Upper lobe of right lung (tissue), 1 donor: Measurements from ENCODE around the gene DCN. TPM values are rescaled to one million over a fixed set of nuclear protein-coding genes. Genes with fewer than 3 reads are reported as not detected.

ENCODE experiments used
- ATAC-seq: fragments of 200-7000 bp; cut with Tn5 transposase; one replicate; pipeline ENCODE4 v1.9.1; 2020; ENCODE audit warnings: mild to moderate bottlenecking, moderate library complexity
- DNase-seq: peaks from one replicate; pipeline ENCODE4 v3.0.0-alpha.2; 2020
- H3K27ac ChIP-seq: fragments of 200-600 bp; one replicate; pipeline ENCODE4 v1.8.0; 2022
- H3K27me3 ChIP-seq: fragments of 200-600 bp; one replicate; pipeline ENCODE4 v1.8.0; 2022; ENCODE audit warnings: mild to moderate bottlenecking
- H3K36me3 ChIP-seq: fragments of 200-600 bp; one replicate; pipeline ENCODE4 v1.8.0; 2022
- H3K4me1 ChIP-seq: fragments of 200-600 bp; one replicate; pipeline ENCODE4 v1.8.0; 2022
- H3K4me3 ChIP-seq: fragments of 200-600 bp; one replicate; pipeline ENCODE4 v1.8.0; 2022; ENCODE audit warnings: mild to moderate bottlenecking
- H3K9me3 ChIP-seq: fragments of 200-600 bp; one replicate; pipeline ENCODE4 v1.8.0; 2022
- CTCF ChIP-seq: fragments of 200-600 bp; IDR thresholded peaks from one replicate; pipeline ENCODE4 v1.8.0; 2022; ENCODE audit warnings: antibody characterized with exemption
- intact Hi-C: fragments of 100-400 bp; cut with DNase I; formaldehyde crosslinking; loops from one replicate; pipeline ENCODE4 v1.11.0; 2022
- total RNA-seq: library from RNA; stranded (reverse); fragmentation: NEBNext Ultra II Directional; extraction: Animal tissue kit (Norgen Biotek cat#: 25700); gene quantifications from one replicate; pipeline ENCODE4 v1.2.1, GENCODE V29; 2021
- donor health status: DM: no; HTN: yes; CAD: no; lungs with severe emphysema.

DCN gene
- total RNA-seq, 1 donor from 2014 or later: 753 TPM

- intact Hi-C loops: loop anchor here (10.0 kb wide), 1 partner anchor 178 kb away; no protein-coding TSS in a partner anchor
- peak overlapping the region; percentile 76 for H3K27ac ChIP-seq
- no peaks in the 10 kb centered on the region for H3K36me3 ChIP-seq
- no peak for TF ChIP-seq CTCF
- ATAC-seq (no peak), DNase-seq (no peak)
- no peaks in the 10 kb centered on the region for H3K4me1 ChIP-seq
- no peaks in the 10 kb centered on the region for H3K27me3 ChIP-seq
- H3K9me3 ChIP-seq: no peaks in the 10 kb centered on the region
- peak overlapping the region; percentile 42 for H3K4me3 ChIP-seq
Observed at GRCh38 chr12:91176358-91176757, 6.3 kb downstream of the DCN start.

GRCh38 chr12:91173124-91173523, 9.5 kb downstream of the DCN start:
- H3K4me1 ChIP-seq: no peaks in the 10 kb centered on the region
- DNase-seq: no peak

GRCh38 chr12:91172096-91172495, 10.5 kb downstream of the DCN start:
- H3K27me3 ChIP-seq: no peaks in the 10 kb centered on the region
- H3K4me1 ChIP-seq: no peaks in the 10 kb centered on the region
- intact Hi-C loops: loop anchor here (10.0 kb wide), 1 partner anchor 183 kb away; no protein-coding TSS in a partner anchor
- no peaks in the 10 kb centered on the region for H3K9me3 ChIP-seq
- no peak for ATAC-seq
- H3K27ac ChIP-seq: no peak overlapping the region
- no peak for TF ChIP-seq CTCF
- DNase-seq: no peak
- H3K4me3 ChIP-seq: no peak overlapping the region
- no peaks in the 10 kb centered on the region for H3K36me3 ChIP-seq

More at GRCh38 chr12:91173124-91173523, 9.5 kb downstream of the DCN start:
- intact Hi-C loops: loop anchor here (10.0 kb wide), 1 partner anchor 182 kb away; no protein-coding TSS in a partner anchor
- no peaks in the 10 kb centered on the region for H3K36me3 ChIP-seq
- no peak overlapping the region for H3K27ac ChIP-seq
- ATAC-seq: no peak
- TF ChIP-seq CTCF: no peak
- no peaks in the 10 kb centered on the region for H3K27me3 ChIP-seq
- H3K9me3 ChIP-seq: no peaks in the 10 kb centered on the region
- H3K4me3 ChIP-seq: no peak overlapping the region

GRCh38 chr12:91171476-91171875, 11.1 kb downstream of the DCN start:
- Histone ChIP-seq H3K4me1 (no peaks in the 10 kb centered on the region), H3K9me3 (no peaks in the 10 kb centered on the region), H3K4me3 (no peak overlapping the region), H3K27me3 (no peaks in the 10 kb centered on the region), H3K36me3 (no peaks in the 10 kb centered on the region), H3K27ac (no peak overlapping the region)
- intact Hi-C loops: loop anchor here (10.0 kb wide), 1 partner anchor 183 kb away; no protein-coding TSS in a partner anchor
- ATAC-seq (no peak), DNase-seq (no peak)
- no peak for TF ChIP-seq CTCF

GRCh38 chr12:91163116-91163515, 19.5 kb downstream of the DCN start:
- ATAC-seq (no peak), DNase-seq (no peak)
- Histone ChIP-seq H3K27ac (no peak overlapping the region), H3K9me3 (no peaks in the 10 kb centered on the region), H3K27me3 (no peaks in the 10 kb centered on the region), H3K4me3 (no peak overlapping the region), H3K4me1 (no peaks in the 10 kb centered on the region), H3K36me3 (peaks cover 8% of the 10 kb centered on the region)
- intact Hi-C loops: no loop called here
- no peak for TF ChIP-seq CTCF

GRCh38 chr12:91161009-91161408, 21.6 kb downstream of the DCN start:
- no peak overlapping the region for H3K27ac ChIP-seq
- ATAC-seq: no peak
- H3K36me3 ChIP-seq: peaks cover 16% of the 10 kb centered on the region
- no peaks in the 10 kb centered on the region for H3K27me3 ChIP-seq
- H3K4me3 ChIP-seq: no peak overlapping the region
- H3K4me1 ChIP-seq: no peaks in the 10 kb centered on the region
- intact Hi-C loops: no loop called here
- DNase-seq: no peak
- no peak for TF ChIP-seq CTCF
- no peaks in the 10 kb centered on the region for H3K9me3 ChIP-seq
